Neuronal stem cell (in vitro differentiated cells): ENCODE data around the gene RNF121.

Experiments used
- DNase-seq: peaks from one replicate; pipeline ENCODE4 v3.0.0-alpha.2; 2013; ENCODE audit warnings: low spot score
- H2AFZ ChIP-seq: one replicate; pipeline ENCODE4 v1.6.1; 2013; ENCODE audit warnings: mild to moderate bottlenecking, low read length, inconsistent platforms
- H2AK5ac ChIP-seq: 2 replicates; pipeline ENCODE4 v1.6.1; 2013; ENCODE audit warnings: low read depth, mild to moderate bottlenecking, inconsistent platforms, low read length, moderate library complexity, mixed read lengths
- H2BK120ac ChIP-seq: 2 replicates; pipeline ENCODE4 v1.6.1; 2013; ENCODE audit warnings: low read depth, mild to moderate bottlenecking, inconsistent platforms, low read length, moderate library complexity, mixed read lengths
- H2BK12ac ChIP-seq: one replicate; pipeline ENCODE4 v1.6.1; 2013; ENCODE audit warnings: low read length, inconsistent platforms
- H2BK15ac ChIP-seq: 2 replicates; pipeline ENCODE4 v1.6.1; 2013; ENCODE audit warnings: mild to moderate bottlenecking, low read length, inconsistent platforms, mixed read lengths
- H2BK5ac ChIP-seq: one replicate; pipeline ENCODE4 v1.6.1; 2013; ENCODE audit warnings: inconsistent platforms, mild to moderate bottlenecking, low read length, moderate library complexity
- H3K14ac ChIP-seq: one replicate; pipeline ENCODE4 v1.6.1; 2013; ENCODE audit warnings: low read length, inconsistent platforms
- H3K18ac ChIP-seq: 2 replicates; pipeline ENCODE4 v1.6.1; 2013; ENCODE audit warnings: low read length, inconsistent platforms
- H3K23ac ChIP-seq: 2 replicates; pipeline ENCODE4 v1.6.1; 2013; ENCODE audit warnings: low read depth, mild to moderate bottlenecking, mixed read lengths, low read length, inconsistent platforms; ENCODE audit not compliant: poor library complexity
- H3K27ac ChIP-seq: replicated peaks from 3 replicates; pipeline ENCODE4 v1.5.1; 2013; ENCODE audit warnings: low read length, inconsistent platforms
- H3K27me3 ChIP-seq, 3 experiments: 2 replicates each; pipeline ENCODE4 v1.6.1; 2013; ENCODE audit warnings: low read length in 3 of 3, mild to moderate bottlenecking in 2 of 3, inconsistent platforms in 1 of 3, low read depth in 1 of 3, mixed read lengths in 1 of 3, moderate library complexity in 1 of 3; ENCODE audit not compliant: control insufficient read depth in 3 of 3, insufficient read depth in 3 of 3
- H3K36me3 ChIP-seq, 2 donors: replicated peaks in 1 of 2; 2 replicates each; pipeline ENCODE4 v1.6.1; 2013; ENCODE audit warnings: low read length in 2 of 2; ENCODE audit not compliant: control insufficient read depth in 2 of 2, insufficient read depth in 2 of 2
- H3K4ac ChIP-seq: 2 replicates; pipeline ENCODE4 v1.6.1; 2013; ENCODE audit warnings: inconsistent platforms, mild to moderate bottlenecking, low read length, moderate library complexity
- H3K4me1 ChIP-seq, 2 donors: 1 replicate in 1 of 2; 2 replicates in 1 of 2; pipeline ENCODE4 v1.6.1; 2013; ENCODE audit warnings: low read length in 2 of 2, low read depth in 1 of 2; ENCODE audit not compliant: control insufficient read depth in 2 of 2, insufficient read depth in 1 of 2
- H3K4me2 ChIP-seq: one replicate; pipeline ENCODE4 v1.6.1; 2013; ENCODE audit warnings: mild to moderate bottlenecking, low read length, inconsistent platforms; ENCODE audit not compliant: insufficient read depth, poor library complexity, severe bottlenecking
- H3K4me3 ChIP-seq, 2 donors: 2 replicates each; pipeline ENCODE4 v1.5.1; 2013; ENCODE audit warnings: low read length in 2 of 2, mild to moderate bottlenecking in 2 of 2, inconsistent platforms in 1 of 2, moderate library complexity in 1 of 2
- H3K79me1 ChIP-seq: one replicate; pipeline ENCODE4 v1.6.1; 2013; ENCODE audit warnings: low read depth, mild to moderate bottlenecking, inconsistent platforms, low read length, moderate library complexity
- H3K9ac ChIP-seq: one replicate; pipeline ENCODE4 v1.6.1; 2013; ENCODE audit warnings: mild to moderate bottlenecking, low read depth, low read length, inconsistent platforms; ENCODE audit not compliant: poor library complexity
- H3K9me3 ChIP-seq, 2 donors: replicated peaks in 1 of 2; 2 replicates each; pipeline versions ENCODE3 to v1.6.1; 2013; ENCODE audit warnings: low read length in 2 of 2, mild to moderate bottlenecking in 2 of 2, inconsistent platforms in 1 of 2, low read depth in 1 of 2, mixed read lengths in 1 of 2, moderate library complexity in 1 of 2; ENCODE audit not compliant: control insufficient read depth in 2 of 2, insufficient read depth in 1 of 2
- H4K8ac ChIP-seq: one replicate; pipeline ENCODE4 v1.6.1; 2013; ENCODE audit warnings: low read depth, mild to moderate bottlenecking, inconsistent platforms, low read length, moderate library complexity
- H4K91ac ChIP-seq: one replicate; pipeline ENCODE4 v1.6.1; 2013; ENCODE audit warnings: low read length, low read depth, mild to moderate bottlenecking, inconsistent platforms; ENCODE audit not compliant: poor library complexity
- WGBS, 2 donors: extraction: QIAGEN DNeasy Blood & Tissue Kit; methylation state at CpG; one replicate each; pipeline ENCODE4 v1.1.7; 2013; ENCODE audit warnings: missing lambda C conversion rate in 2 of 2, mixed read lengths in 1 of 2; ENCODE audit not compliant: insufficient read length in 2 of 2, insufficient replicate concordance in 1 of 2; ENCODE audit errors: extremely low coverage in 2 of 2; 5-methylcytosine and 5-hydroxymethylcytosine counted together

RNF121 gene

DNA sequence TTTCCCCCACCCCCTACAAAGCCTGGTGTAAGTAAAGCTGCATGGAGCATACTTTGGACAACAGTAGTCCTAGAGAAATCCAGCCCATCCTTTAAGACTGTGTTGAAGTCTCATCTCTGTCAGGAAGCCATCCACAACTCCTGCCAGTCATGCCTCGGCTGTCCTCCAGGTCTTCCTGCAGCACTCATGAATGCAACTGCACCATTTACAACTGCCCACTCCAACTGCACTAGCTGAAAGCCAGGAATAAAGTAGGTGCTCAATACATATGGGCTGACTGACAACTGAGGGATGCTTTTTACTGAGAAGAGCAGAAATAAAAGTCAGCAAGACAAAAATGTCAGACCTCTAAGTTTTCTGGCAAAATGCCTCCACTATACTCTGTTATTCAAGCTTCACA lies 97.2 kb downstream of the RNF121 start:
- no peak overlapping the region for H3K9ac ChIP-seq
- no peak for DNase-seq

GRCh38 chr11:72030472-72031045 lies 101.7 kb downstream of the RNF121 start:
- Histone ChIP-seq H3K18ac (no peak overlapping the region), H3K27ac (no peak overlapping the region), H3K23ac (no peak overlapping the region), H4K91ac (no peak overlapping the region), H3K4ac (no peak overlapping the region), H3K79me1 (peaks cover 6% of the 10 kb centered on the region), H2BK120ac (no peak overlapping the region), H2BK12ac (no peak overlapping the region), H3K27me3 (no peaks in the 10 kb centered on the region), H2AK5ac (no peak overlapping the region), H3K4me2 (peak overlapping the region; percentile 11), H3K9ac (no peak overlapping the region), H2BK15ac (no peak overlapping the region), H3K4me3 (no peak overlapping the region), H2BK5ac (no peak overlapping the region), H3K4me1 (no peaks in the 10 kb centered on the region), H2AFZ (no peak overlapping the region), H3K14ac (no peak overlapping the region), H3K9me3 (no peaks in the 10 kb centered on the region), H4K8ac (no peak overlapping the region), H3K36me3 (peaks cover 22 to 99% of the 10 kb centered on the region in 2 donors)
- WGBS, 2 donors: no CpG with 5 or more reads among the region's 1 CpG
- DNase-seq: no peak

More for the DNA sequence above, 97.2 kb downstream of the RNF121 start:
- Histone ChIP-seq H3K4me1 (no peaks in the 10 kb centered on the region), H3K23ac (no peak overlapping the region), H3K9me3 (no peaks in the 10 kb centered on the region), H3K4me3 (peak overlapping the region in 1 of 2 donors; percentile 63), H4K91ac (no peak overlapping the region), H3K4me2 (no peak overlapping the region), H4K8ac (no peak overlapping the region), H3K4ac (no peak overlapping the region), H3K14ac (no peak overlapping the region), H3K27me3 (no peaks in the 10 kb centered on the region), H2BK5ac (no peak overlapping the region), H2BK120ac (no peak overlapping the region), H3K18ac (no peak overlapping the region), H2BK12ac (no peak overlapping the region), H2BK15ac (no peak overlapping the region), H2AK5ac (no peak overlapping the region), H3K36me3 (peaks cover 45 to 94% of the 10 kb centered on the region in 2 donors), H2AFZ (no peak overlapping the region), H3K27ac (no peak overlapping the region), H3K79me1 (peaks cover 2% of the 10 kb centered on the region)
- WGBS, 2 donors: no CpG with 5 or more reads among the region's 1 CpG

GRCh38 chr11:72036687-72037086 lies 107.8 kb downstream of the RNF121 start:
- H2BK15ac ChIP-seq: no peak overlapping the region
- H3K79me1 ChIP-seq: peaks cover 11% of the 10 kb centered on the region
- no peak overlapping the region for H2AFZ ChIP-seq
- H3K27me3 ChIP-seq: no peaks in the 10 kb centered on the region
- no peak overlapping the region for H3K14ac ChIP-seq
- H3K18ac ChIP-seq: no peak overlapping the region
- DNase-seq: no peak
- no peak overlapping the region for H2BK12ac ChIP-seq
- no peak overlapping the region for H3K4ac ChIP-seq
- H4K91ac ChIP-seq: no peak overlapping the region
- no peak overlapping the region for H2AK5ac ChIP-seq
- H4K8ac ChIP-seq: no peak overlapping the region
- peaks cover 8 to 55% of the 10 kb centered on the region in 2 donors for H3K36me3 ChIP-seq
- H3K4me2 ChIP-seq: no peak overlapping the region
- H3K9ac ChIP-seq: no peak overlapping the region
- H3K27ac ChIP-seq: no peak overlapping the region
- no peak overlapping the region for H3K4me3 ChIP-seq
- no peaks in the 10 kb centered on the region for H3K9me3 ChIP-seq
- H3K23ac ChIP-seq: no peak overlapping the region
- no peak overlapping the region for H2BK5ac ChIP-seq
- no peak overlapping the region for H2BK120ac ChIP-seq
- peaks cover 13 to 17% of the 10 kb centered on the region in 2 donors for H3K4me1 ChIP-seq
- no CpG with 5 or more reads among the region's 3 CpGs for WGBS, 2 donors

- Histone ChIP-seq H3K9me3 (no peaks in the 10 kb centered on the region), H2AFZ (no peak overlapping the region), H2BK12ac (no peak overlapping the region), H2BK15ac (no peak overlapping the region), H3K4ac (no peak overlapping the region), H2BK5ac (no peak overlapping the region), H3K4me2 (no peak overlapping the region), H3K79me1 (peaks cover 11% of the 10 kb centered on the region), H3K4me3 (no peak overlapping the region), H2AK5ac (no peak overlapping the region), H4K91ac (no peak overlapping the region), H3K27ac (no peak overlapping the region), H3K9ac (no peak overlapping the region), H2BK120ac (no peak overlapping the region), H3K18ac (peak overlapping the region; percentile 46), H3K36me3 (peaks cover 8 to 44% of the 10 kb centered on the region in 2 donors), H3K27me3 (no peaks in the 10 kb centered on the region), H4K8ac (no peak overlapping the region), H3K23ac (no peak overlapping the region), H3K4me1 (peaks cover 18 to 23% of the 10 kb centered on the region in 2 donors), H3K14ac (no peak overlapping the region)
- no CpG with 5 or more reads among the region's 4 CpGs for WGBS, 2 donors
- DNase-seq: no peak
Measured at GRCh38 chr11:72037554-72038311, 108.9 kb downstream of the RNF121 start.
